ENCODE measurements around the gene MLYCD. TPM values are rescaled to one million over a fixed set of nuclear protein-coding genes. Genes with fewer than 3 reads are reported as not detected.
A peak's percentile ranks its signal among the peaks of the same experiment; 100 is the strongest.

The MLYCD gene
- total and polyA plus RNA-seq, 2 donors from 2014 or later = 8.8 to 9.1 TPM

DNA sequence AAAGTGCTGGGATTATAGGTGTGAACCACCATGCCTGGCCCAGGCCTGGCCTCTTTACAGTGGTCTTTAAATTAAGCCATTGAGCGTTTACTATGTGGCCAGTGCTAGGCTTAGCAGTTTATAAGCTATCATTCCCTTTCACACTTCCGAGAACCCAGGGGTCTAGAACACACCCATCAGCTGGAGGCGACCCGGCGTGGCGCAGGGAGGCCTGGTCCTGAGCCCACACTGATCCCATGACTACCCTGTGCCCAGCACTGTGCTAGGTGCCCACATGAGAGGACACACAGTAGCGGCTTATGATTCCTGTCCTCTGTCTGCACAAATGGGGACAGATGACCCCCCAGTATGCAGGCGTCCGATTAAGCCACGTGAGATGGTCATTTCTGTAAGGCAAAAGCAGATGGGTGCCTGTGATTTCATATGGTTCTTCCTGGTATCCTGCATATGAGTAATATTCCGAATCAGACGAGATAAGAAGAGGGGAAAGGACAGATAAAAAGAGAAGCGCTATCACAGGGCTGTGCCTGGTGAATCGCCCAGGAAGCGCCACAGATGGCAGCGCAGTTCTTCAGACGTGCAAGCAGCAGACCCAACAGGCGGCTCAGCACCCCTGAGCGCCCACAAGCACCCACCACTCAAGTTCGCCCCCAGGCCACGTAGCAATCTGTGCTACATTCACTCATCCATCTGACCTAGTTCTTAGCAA is 59.4 kb downstream of the MLYCD start:
- DNase-seq = peak in 1 of 5 donors; percentile 40
- Histone ChIP-seq H3K4me1 (ENCODE audit: control insufficient read depth in 2 of 3, insufficient read depth in 2 of 3, low read depth in 1 of 3, low read length in 3 of 3) (peaks cover 0 to 11% (median 7%) of the 10 kb centered on the region in 3 donors), H3K9ac (ENCODE audit: low read length in 3 of 3) (no peak overlapping the region), H3K27ac (ENCODE audit: low read depth in 2 of 2, low read length in 2 of 2) (no peak overlapping the region), H3K4me3 (ENCODE audit: low read length in 3 of 3) (no peak overlapping the region), H3K9me3 (ENCODE audit: control insufficient read depth in 2 of 3, insufficient read depth in 1 of 3, low read length in 3 of 3) (no peaks in the 10 kb centered on the region), H3K36me3 (ENCODE audit: control insufficient read depth in 2 of 3, insufficient read depth in 3 of 3, low read length in 3 of 3) (peaks cover 0 to 27% (median 14%) of the 10 kb centered on the region in 3 donors), H3K27me3 (ENCODE audit: control insufficient read depth, insufficient read depth, low read length) (no peaks in the 10 kb centered on the region)
- TF ChIP-seq, protein P1, sequence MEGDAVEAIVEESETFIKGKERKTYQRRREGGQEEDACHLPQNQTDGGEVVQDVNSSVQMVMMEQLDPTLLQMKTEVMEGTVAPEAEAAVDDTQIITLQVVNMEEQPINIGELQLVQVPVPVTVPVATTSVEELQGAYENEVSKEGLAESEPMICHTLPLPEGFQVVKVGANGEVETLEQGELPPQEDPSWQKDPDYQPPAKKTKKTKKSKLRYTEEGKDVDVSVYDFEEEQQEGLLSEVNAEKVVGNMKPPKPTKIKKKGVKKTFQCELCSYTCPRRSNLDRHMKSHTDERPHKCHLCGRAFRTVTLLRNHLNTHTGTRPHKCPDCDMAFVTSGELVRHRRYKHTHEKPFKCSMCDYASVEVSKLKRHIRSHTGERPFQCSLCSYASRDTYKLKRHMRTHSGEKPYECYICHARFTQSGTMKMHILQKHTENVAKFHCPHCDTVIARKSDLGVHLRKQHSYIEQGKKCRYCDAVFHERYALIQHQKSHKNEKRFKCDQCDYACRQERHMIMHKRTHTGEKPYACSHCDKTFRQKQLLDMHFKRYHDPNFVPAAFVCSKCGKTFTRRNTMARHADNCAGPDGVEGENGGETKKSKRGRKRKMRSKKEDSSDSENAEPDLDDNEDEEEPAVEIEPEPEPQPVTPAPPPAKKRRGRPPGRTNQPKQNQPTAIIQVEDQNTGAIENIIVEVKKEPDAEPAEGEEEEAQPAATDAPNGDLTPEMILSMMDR (IDR thresholded peaks at IDR 0.05; ENCODE audit: borderline replicate concordance, extremely low read depth, insufficient read depth) = no peak
- FAIRE-seq = no peak
- intact Hi-C loops (cut with DNase I) = no loop called here

DNA sequence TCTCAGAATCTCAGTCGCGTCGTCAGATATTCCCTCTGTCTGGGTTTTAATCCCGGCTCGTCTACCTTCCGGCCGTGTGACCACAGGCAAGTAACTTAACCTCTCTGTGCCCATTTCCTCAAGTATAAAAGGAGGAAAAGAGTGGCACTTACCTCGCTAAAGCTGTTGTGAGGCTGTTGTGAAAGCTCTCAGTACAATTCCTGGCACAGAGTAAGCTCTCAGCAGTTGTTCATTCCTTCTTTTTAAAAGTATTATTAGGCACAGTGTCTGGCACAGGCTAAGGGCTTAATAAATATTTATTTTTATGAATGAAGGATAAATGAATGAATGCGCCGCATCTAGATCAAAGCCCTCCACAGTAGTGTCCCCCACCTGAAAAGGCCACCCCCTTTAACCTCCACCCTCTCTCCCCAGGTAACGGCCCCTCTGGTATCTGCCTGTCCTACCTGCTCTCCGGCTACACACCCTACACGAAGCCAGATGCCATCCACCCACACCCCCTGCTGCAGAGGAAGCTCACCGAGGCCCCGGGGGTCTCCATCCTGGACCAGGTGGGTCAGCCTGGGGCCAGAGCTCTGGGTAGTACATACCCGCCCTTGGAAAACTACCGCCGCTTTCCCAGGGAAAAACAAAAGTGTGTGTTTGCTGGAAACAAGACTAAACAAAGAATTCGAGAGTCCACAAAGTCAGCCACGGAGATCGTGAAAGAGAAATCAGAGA is 60.1 kb downstream of the MLYCD start:
- H3K27me3 ChIP-seq (ENCODE audit: control insufficient read depth, insufficient read depth, low read length) = no peaks in the 10 kb centered on the region
- H3K4me3 ChIP-seq (ENCODE audit: low read length in 3 of 3) = no peak overlapping the region
- H3K36me3 ChIP-seq (ENCODE audit: control insufficient read depth in 2 of 3, insufficient read depth in 3 of 3, low read length in 3 of 3) = peaks cover 0 to 27% (median 16%) of the 10 kb centered on the region in 3 donors
- DNase-seq = peak in 1 of 5 donors; percentile 24
- no peak overlapping the region for H3K9ac ChIP-seq (ENCODE audit: low read length in 3 of 3)
- H3K4me1 ChIP-seq (ENCODE audit: control insufficient read depth in 2 of 3, insufficient read depth in 2 of 3, low read depth in 1 of 3, low read length in 3 of 3) = peaks cover 0 to 7% (median 4%) of the 10 kb centered on the region in 3 donors
- intact Hi-C loops (cut with DNase I) = no loop called here
- H3K9me3 ChIP-seq (ENCODE audit: control insufficient read depth in 2 of 3, insufficient read depth in 1 of 3, low read length in 3 of 3) = no peaks in the 10 kb centered on the region
- no peak overlapping the region for H3K27ac ChIP-seq (ENCODE audit: low read depth in 2 of 2, low read length in 2 of 2)
- TF ChIP-seq, protein P1 (IDR thresholded peaks at IDR 0.05; ENCODE audit: borderline replicate concordance, extremely low read depth, insufficient read depth) = no peak
- no peak for FAIRE-seq

DNA sequence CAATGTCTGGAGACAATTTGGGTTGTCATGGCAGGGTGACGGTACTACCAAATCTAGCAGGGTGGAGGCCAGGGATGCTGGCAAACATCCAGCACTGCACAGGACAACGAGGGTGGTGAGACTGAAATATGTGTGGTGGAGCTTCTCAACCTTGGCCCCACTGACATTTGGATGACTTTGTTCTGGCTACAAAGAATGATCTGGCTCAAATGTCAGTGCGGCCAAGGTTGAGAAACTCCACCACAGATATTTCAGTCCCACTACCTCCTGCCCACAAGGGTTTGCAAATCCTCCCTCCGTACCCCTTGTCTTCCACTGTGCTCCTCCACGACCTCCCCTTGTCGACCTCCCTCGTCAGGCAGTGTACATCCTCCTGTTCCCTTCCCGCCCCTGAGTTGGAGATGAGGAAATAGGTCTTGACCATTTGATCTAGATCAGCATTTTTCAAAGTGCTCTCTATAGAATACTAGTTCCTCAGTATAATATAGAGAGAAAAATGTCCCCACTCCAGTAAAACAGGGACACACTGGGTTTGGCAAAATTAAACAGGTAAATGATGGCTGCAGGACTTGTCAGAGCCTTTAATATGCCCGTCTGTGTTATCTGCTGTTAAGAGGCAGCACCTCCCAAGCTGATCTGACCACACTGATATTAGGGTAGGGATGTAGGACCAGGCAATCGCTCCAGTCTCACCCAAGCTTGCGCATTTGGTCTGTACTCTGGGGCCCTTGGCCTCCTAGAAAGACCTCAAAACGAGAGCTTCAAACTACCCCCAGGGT is 60.9 kb downstream of the MLYCD start:
- Histone ChIP-seq H3K36me3 (ENCODE audit: control insufficient read depth in 2 of 3, insufficient read depth in 3 of 3, low read length in 3 of 3) (peaks cover 0 to 27% (median 16%) of the 10 kb centered on the region in 3 donors), H3K27ac (ENCODE audit: low read depth in 2 of 2, low read length in 2 of 2) (no peak overlapping the region), H3K4me1 (ENCODE audit: control insufficient read depth in 2 of 3, insufficient read depth in 2 of 3, low read depth in 1 of 3, low read length in 3 of 3) (peaks cover 0 to under 1% (median 0%) of the 10 kb centered on the region in 3 donors), H3K9ac (ENCODE audit: low read length in 3 of 3) (no peak overlapping the region), H3K4me3 (ENCODE audit: low read length in 3 of 3) (no peak overlapping the region), H3K27me3 (ENCODE audit: control insufficient read depth, insufficient read depth, low read length) (no peaks in the 10 kb centered on the region), H3K9me3 (ENCODE audit: control insufficient read depth in 2 of 3, insufficient read depth in 1 of 3, low read length in 3 of 3) (no peaks in the 10 kb centered on the region)
- TF ChIP-seq, protein P1 (IDR thresholded peaks at IDR 0.05; ENCODE audit: borderline replicate concordance, extremely low read depth, insufficient read depth) = no peak
- intact Hi-C loops (cut with DNase I) = loop anchor here (10.0 kb wide), 1 partner anchor 95 kb away; no protein-coding TSS in a partner anchor
- no peak for FAIRE-seq
- peak in 1 of 5 donors; percentile 23 for DNase-seq

Data from kidney (tissue), 14 donors.